Right lobe of liver (tissue), 4 donors: ENCODE data around the gene INSRR.

Experiments
- POLR2A ChIP-seq: fragments of 450-650 bp; IDR thresholded peaks from one replicate; pipeline ENCODE4 v1.6.1; 2017; ENCODE audit warnings: antibody characterized with exemption, mild to moderate bottlenecking
- TF ChIP-seq, protein P1 (sequence below), 4 donors: fragments of 200-600 bp in 3 of 4; fragments of 450-650 bp in 1 of 4; IDR thresholded peaks; one replicate each; pipeline versions ENCODE4 v1.5.1 to v1.8.0; 2016 to 2022; ENCODE audit warnings: antibody characterized with exemption in 4 of 4, mild to moderate bottlenecking in 2 of 4
- donor health status: DM: no; HTN: no; CAD: no.
- donor health status: DM: no; HTN: no; CAD: no.
- donor health status: DM: no; HTN: yes; CAD: no.

GRCh38 chr1:156905651-156906050, 46.7 kb upstream of the INSRR start:
- TF ChIP-seq, protein P1, sequence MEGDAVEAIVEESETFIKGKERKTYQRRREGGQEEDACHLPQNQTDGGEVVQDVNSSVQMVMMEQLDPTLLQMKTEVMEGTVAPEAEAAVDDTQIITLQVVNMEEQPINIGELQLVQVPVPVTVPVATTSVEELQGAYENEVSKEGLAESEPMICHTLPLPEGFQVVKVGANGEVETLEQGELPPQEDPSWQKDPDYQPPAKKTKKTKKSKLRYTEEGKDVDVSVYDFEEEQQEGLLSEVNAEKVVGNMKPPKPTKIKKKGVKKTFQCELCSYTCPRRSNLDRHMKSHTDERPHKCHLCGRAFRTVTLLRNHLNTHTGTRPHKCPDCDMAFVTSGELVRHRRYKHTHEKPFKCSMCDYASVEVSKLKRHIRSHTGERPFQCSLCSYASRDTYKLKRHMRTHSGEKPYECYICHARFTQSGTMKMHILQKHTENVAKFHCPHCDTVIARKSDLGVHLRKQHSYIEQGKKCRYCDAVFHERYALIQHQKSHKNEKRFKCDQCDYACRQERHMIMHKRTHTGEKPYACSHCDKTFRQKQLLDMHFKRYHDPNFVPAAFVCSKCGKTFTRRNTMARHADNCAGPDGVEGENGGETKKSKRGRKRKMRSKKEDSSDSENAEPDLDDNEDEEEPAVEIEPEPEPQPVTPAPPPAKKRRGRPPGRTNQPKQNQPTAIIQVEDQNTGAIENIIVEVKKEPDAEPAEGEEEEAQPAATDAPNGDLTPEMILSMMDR (IDR thresholded peaks at IDR 0.05) = no peak
- no peak for TF ChIP-seq POLR2A
